ENCODE results near the gene SLC16A2.
"Not testable (repeated sequence)": the region's sequence is repeated elsewhere in the genome, so short reads cannot be mapped to it uniquely, and the experiment has no call there.

SLC16A2 gene

DNA sequence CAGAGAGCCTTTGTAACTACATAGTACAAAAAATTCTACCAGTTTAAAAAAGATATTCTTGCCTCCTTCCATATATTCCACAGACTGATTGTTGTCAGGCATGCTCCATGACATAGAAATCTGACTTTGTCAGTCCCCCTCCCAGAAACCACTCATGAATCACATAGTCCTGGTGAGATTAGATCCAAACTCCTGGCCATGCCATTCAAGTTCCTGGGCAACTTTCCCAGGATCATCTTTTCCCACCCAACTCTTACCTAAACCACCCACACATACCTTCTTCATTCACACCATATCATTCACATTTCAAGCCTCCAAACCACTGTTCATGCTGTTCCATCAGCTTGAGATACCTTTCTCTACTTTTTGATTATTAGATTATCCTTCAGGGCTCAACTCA is 46.4 kb downstream of the SLC16A2 start:
- Histone ChIP-seq H3K4me1 (ENCODE audit: insufficient read depth, low read length) (no peaks in the 10 kb centered on the region), H3K27ac (ENCODE audit: low read depth, low read length) (no peak overlapping the region), H3K27me3 (ENCODE audit: control insufficient read depth in 1 of 2, insufficient read depth in 2 of 2, low read length in 2 of 2) (peaks cover 0 to 4% of the 10 kb centered on the region in 2 donors), H3K9me3 (ENCODE audit: low read length) (no peaks in the 10 kb centered on the region), H3K9ac (ENCODE audit: low read length) (no peak overlapping the region), H3K36me3 (ENCODE audit: insufficient read depth, low read length) (no peaks in the 10 kb centered on the region), H3K4me3 (ENCODE audit: low read depth in 1 of 2, low read length in 2 of 2) (no peak overlapping the region)

GRCh38 chrX:74473116-74473515 is 51.8 kb downstream of the SLC16A2 start:
- not testable (repeated sequence) for H3K4me1 ChIP-seq (ENCODE audit: insufficient read depth, low read length); H3K9ac ChIP-seq (ENCODE audit: low read length); H3K4me3 ChIP-seq (ENCODE audit: low read depth in 1 of 2, low read length in 2 of 2); H3K36me3 ChIP-seq (ENCODE audit: insufficient read depth, low read length); H3K9me3 ChIP-seq (ENCODE audit: low read length); H3K27ac ChIP-seq (ENCODE audit: low read depth, low read length); H3K27me3 ChIP-seq (ENCODE audit: control insufficient read depth in 1 of 2, insufficient read depth in 2 of 2, low read length in 2 of 2)

DNA sequence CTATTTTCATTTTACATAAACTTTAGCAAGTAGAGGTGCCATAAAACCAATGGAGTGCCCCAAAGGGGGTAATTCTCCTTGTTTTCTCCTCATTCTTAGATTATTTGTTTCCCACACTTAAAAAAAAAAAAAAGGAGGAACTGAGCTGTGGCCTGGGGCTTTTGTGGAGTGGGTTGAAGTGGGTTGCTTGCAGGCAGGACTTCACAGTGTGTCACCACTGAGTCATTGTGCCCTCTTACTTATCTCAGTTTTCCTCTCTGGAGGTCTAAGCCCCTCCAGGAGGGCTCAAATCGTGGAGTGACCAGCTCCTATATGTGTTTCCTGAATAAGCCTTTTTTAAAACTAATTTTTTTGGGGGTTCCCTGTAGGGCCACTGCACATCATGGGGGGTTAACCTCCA is 69.0 kb downstream of the SLC16A2 start:
- no peaks in the 10 kb centered on the region for H3K36me3 ChIP-seq (ENCODE audit: insufficient read depth, low read length)
- no peaks in the 10 kb centered on the region for H3K4me1 ChIP-seq (ENCODE audit: insufficient read depth, low read length)
- H3K27ac ChIP-seq (ENCODE audit: low read depth, low read length): no peak overlapping the region
- no peaks in the 10 kb centered on the region for H3K27me3 ChIP-seq (ENCODE audit: control insufficient read depth in 1 of 2, insufficient read depth in 2 of 2, low read length in 2 of 2)
- H3K9me3 ChIP-seq (ENCODE audit: low read length): no peaks in the 10 kb centered on the region
- no peak overlapping the region for H3K4me3 ChIP-seq (ENCODE audit: low read depth in 1 of 2, low read length in 2 of 2)
- H3K9ac ChIP-seq (ENCODE audit: low read length): no peak overlapping the region

GRCh38 chrX:74492720-74493201 is 71.5 kb downstream of the SLC16A2 start:
- Histone ChIP-seq H3K4me1 (ENCODE audit: insufficient read depth, low read length) (no peaks in the 10 kb centered on the region), H3K4me3 (ENCODE audit: low read depth in 1 of 2, low read length in 2 of 2) (no peak overlapping the region), H3K36me3 (ENCODE audit: insufficient read depth, low read length) (no peaks in the 10 kb centered on the region), H3K9me3 (ENCODE audit: low read length) (no peaks in the 10 kb centered on the region), H3K27ac (ENCODE audit: low read depth, low read length) (no peak overlapping the region), H3K9ac (ENCODE audit: low read length) (no peak overlapping the region), H3K27me3 (ENCODE audit: control insufficient read depth in 1 of 2, insufficient read depth in 2 of 2, low read length in 2 of 2) (no peaks in the 10 kb centered on the region)

DNA sequence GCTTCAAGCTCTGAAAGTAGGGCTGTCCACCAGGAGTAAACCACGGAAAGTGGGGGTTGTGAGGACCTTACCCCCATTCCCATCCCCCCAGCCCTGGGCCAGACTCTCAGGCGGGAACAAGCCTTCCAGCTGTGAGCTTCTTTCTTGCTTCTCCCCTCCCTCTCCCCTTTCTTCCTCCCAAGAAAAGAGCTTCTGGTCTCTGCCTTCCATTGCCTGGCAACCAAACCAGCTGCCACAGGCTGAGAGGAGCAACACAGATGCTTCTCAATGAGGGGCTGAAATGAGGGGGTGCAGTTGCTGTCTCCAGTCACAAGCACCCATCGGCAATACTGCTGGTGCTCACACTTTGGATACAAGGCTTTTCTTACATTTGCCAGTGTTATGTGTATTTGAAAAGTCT is 72.5 kb downstream of the SLC16A2 start:
- H3K36me3 ChIP-seq (ENCODE audit: insufficient read depth, low read length): no peaks in the 10 kb centered on the region

DNA sequence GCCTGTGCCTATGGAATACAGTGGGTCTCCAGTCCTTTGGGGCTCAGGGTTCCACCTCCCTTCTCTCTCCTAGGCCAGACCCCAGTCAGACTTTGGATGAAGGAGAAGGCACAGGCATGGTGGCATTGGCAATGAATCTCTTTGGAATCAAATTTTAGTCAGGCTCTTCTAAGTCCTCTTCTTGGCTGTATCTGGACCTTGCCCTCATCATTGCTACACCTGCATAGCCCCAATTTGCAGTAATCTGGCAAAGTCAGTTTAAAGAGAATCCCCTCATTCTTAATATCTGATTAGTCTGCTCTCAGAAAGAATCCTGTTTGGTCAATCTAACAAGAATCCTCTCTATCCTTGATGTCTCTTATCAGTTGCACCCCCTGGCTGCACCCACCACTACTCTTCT is 77.6 kb downstream of the SLC16A2 start:
- no peak overlapping the region for H3K4me3 ChIP-seq (ENCODE audit: low read depth in 1 of 2, low read length in 2 of 2)
- H3K27ac ChIP-seq (ENCODE audit: low read depth, low read length): no peak overlapping the region
- H3K9ac ChIP-seq (ENCODE audit: low read length): no peak overlapping the region
- no peaks in the 10 kb centered on the region for H3K9me3 ChIP-seq (ENCODE audit: low read length)
- H3K4me1 ChIP-seq (ENCODE audit: insufficient read depth, low read length): no peaks in the 10 kb centered on the region
- H3K36me3 ChIP-seq (ENCODE audit: insufficient read depth, low read length): no peaks in the 10 kb centered on the region
- peaks cover 0 to 7% of the 10 kb centered on the region in 2 donors for H3K27me3 ChIP-seq (ENCODE audit: control insufficient read depth in 1 of 2, insufficient read depth in 2 of 2, low read length in 2 of 2)

More for the DNA sequence above, 72.5 kb downstream of the SLC16A2 start:
- no peaks in the 10 kb centered on the region for H3K27me3 ChIP-seq (ENCODE audit: control insufficient read depth in 1 of 2, insufficient read depth in 2 of 2, low read length in 2 of 2)
- no peak overlapping the region for H3K9ac ChIP-seq (ENCODE audit: low read length)
- no peak overlapping the region for H3K4me3 ChIP-seq (ENCODE audit: low read depth in 1 of 2, low read length in 2 of 2)
- H3K9me3 ChIP-seq (ENCODE audit: low read length): no peaks in the 10 kb centered on the region
- H3K27ac ChIP-seq (ENCODE audit: low read depth, low read length): no peak overlapping the region
- H3K4me1 ChIP-seq (ENCODE audit: insufficient read depth, low read length): no peaks in the 10 kb centered on the region

GRCh38 chrX:74500067-74500466 is 78.8 kb downstream of the SLC16A2 start:
- peaks cover 0 to 7% of the 10 kb centered on the region in 2 donors for H3K27me3 ChIP-seq (ENCODE audit: control insufficient read depth in 1 of 2, insufficient read depth in 2 of 2, low read length in 2 of 2)
- no peak overlapping the region for H3K4me3 ChIP-seq (ENCODE audit: low read depth in 1 of 2, low read length in 2 of 2)
- H3K36me3 ChIP-seq (ENCODE audit: insufficient read depth, low read length): no peaks in the 10 kb centered on the region
- no peak overlapping the region for H3K9ac ChIP-seq (ENCODE audit: low read length)
- H3K4me1 ChIP-seq (ENCODE audit: insufficient read depth, low read length): no peaks in the 10 kb centered on the region
- H3K9me3 ChIP-seq (ENCODE audit: low read length): no peaks in the 10 kb centered on the region
- no peak overlapping the region for H3K27ac ChIP-seq (ENCODE audit: low read depth, low read length)

GRCh38 chrX:74500555-74500954 is 79.3 kb downstream of the SLC16A2 start:
- no peak overlapping the region for H3K27ac ChIP-seq (ENCODE audit: low read depth, low read length)

DNA sequence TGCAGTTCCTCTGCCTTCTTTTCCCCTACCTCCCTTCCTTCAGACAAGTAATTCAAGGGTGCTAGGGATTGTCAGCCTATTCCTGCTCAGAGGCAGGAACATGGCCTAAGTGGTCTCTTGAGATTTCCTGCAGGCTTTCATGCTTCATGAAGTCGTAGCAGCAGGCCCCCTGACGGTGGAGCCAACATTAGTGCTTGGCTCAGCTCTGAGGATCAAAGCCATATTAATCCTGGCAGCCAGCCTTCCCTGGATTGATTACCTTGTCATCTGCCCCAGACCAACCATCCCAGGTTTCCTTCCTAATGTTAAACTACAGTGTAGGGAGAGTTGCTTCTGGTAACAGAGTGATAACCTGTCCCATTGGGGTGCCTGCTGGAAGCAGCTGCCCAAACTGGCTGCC is 84.1 kb downstream of the SLC16A2 start:
- no peaks in the 10 kb centered on the region for H3K27me3 ChIP-seq (ENCODE audit: control insufficient read depth in 1 of 2, insufficient read depth in 2 of 2, low read length in 2 of 2)
- H3K9me3 ChIP-seq (ENCODE audit: low read length): no peaks in the 10 kb centered on the region
- H3K36me3 ChIP-seq (ENCODE audit: insufficient read depth, low read length): no peaks in the 10 kb centered on the region
- no peak overlapping the region for H3K4me3 ChIP-seq (ENCODE audit: low read depth in 1 of 2, low read length in 2 of 2)
- no peak overlapping the region for H3K9ac ChIP-seq (ENCODE audit: low read length)
- no peak overlapping the region for H3K27ac ChIP-seq (ENCODE audit: low read depth, low read length)
- H3K4me1 ChIP-seq (ENCODE audit: insufficient read depth, low read length): no peaks in the 10 kb centered on the region

More at GRCh38 chrX:74500555-74500954, 79.3 kb downstream of the SLC16A2 start:
- Histone ChIP-seq H3K4me3 (ENCODE audit: low read depth in 1 of 2, low read length in 2 of 2) (no peak overlapping the region), H3K9ac (ENCODE audit: low read length) (no peak overlapping the region), H3K9me3 (ENCODE audit: low read length) (no peaks in the 10 kb centered on the region), H3K36me3 (ENCODE audit: insufficient read depth, low read length) (no peaks in the 10 kb centered on the region), H3K4me1 (ENCODE audit: insufficient read depth, low read length) (no peaks in the 10 kb centered on the region), H3K27me3 (ENCODE audit: control insufficient read depth in 1 of 2, insufficient read depth in 2 of 2, low read length in 2 of 2) (peaks cover 0 to 7% of the 10 kb centered on the region in 2 donors)

GRCh38 chrX:74506317-74507115 is 85.2 kb downstream of the SLC16A2 start:
- Histone ChIP-seq H3K4me3 (ENCODE audit: low read depth in 1 of 2, low read length in 2 of 2) (no peak overlapping the region), H3K9ac (ENCODE audit: low read length) (no peak overlapping the region), H3K9me3 (ENCODE audit: low read length) (no peaks in the 10 kb centered on the region), H3K36me3 (ENCODE audit: insufficient read depth, low read length) (no peaks in the 10 kb centered on the region), H3K4me1 (ENCODE audit: insufficient read depth, low read length) (no peaks in the 10 kb centered on the region), H3K27me3 (ENCODE audit: control insufficient read depth in 1 of 2, insufficient read depth in 2 of 2, low read length in 2 of 2) (no peaks in the 10 kb centered on the region), H3K27ac (ENCODE audit: low read depth, low read length) (no peak overlapping the region)

GRCh38 chrX:74507191-74507590 is 85.9 kb downstream of the SLC16A2 start:
- Histone ChIP-seq H3K4me1 (ENCODE audit: insufficient read depth, low read length) (no peaks in the 10 kb centered on the region), H3K9ac (ENCODE audit: low read length) (no peak overlapping the region), H3K27ac (ENCODE audit: low read depth, low read length) (no peak overlapping the region), H3K27me3 (ENCODE audit: control insufficient read depth in 1 of 2, insufficient read depth in 2 of 2, low read length in 2 of 2) (no peaks in the 10 kb centered on the region), H3K4me3 (ENCODE audit: low read depth in 1 of 2, low read length in 2 of 2) (no peak overlapping the region), H3K9me3 (ENCODE audit: low read length) (no peaks in the 10 kb centered on the region), H3K36me3 (ENCODE audit: insufficient read depth, low read length) (no peaks in the 10 kb centered on the region)

GRCh38 chrX:74509989-74510388 is 88.7 kb downstream of the SLC16A2 start:
- no peaks in the 10 kb centered on the region for H3K9me3 ChIP-seq (ENCODE audit: low read length)
- no peak overlapping the region for H3K27ac ChIP-seq (ENCODE audit: low read depth, low read length)
- H3K36me3 ChIP-seq (ENCODE audit: insufficient read depth, low read length): no peaks in the 10 kb centered on the region
- H3K9ac ChIP-seq (ENCODE audit: low read length): no peak overlapping the region
- H3K4me1 ChIP-seq (ENCODE audit: insufficient read depth, low read length): no peaks in the 10 kb centered on the region
- H3K27me3 ChIP-seq (ENCODE audit: control insufficient read depth in 1 of 2, insufficient read depth in 2 of 2, low read length in 2 of 2): no peaks in the 10 kb centered on the region
- H3K4me3 ChIP-seq (ENCODE audit: low read depth in 1 of 2, low read length in 2 of 2): no peak overlapping the region
